GM21447 (cell line): Measurements from ENCODE around the gene C1QL4.
"Not testable (repeated sequence)": the region's sequence is repeated elsewhere in the genome, so short reads cannot be mapped to it uniquely, and the experiment has no call there.

Experiments
- ATAC-seq: cut with Tn5 transposase; IDR thresholded peaks from one replicate; pipeline ENCODE4 v1.9.1; 2021; ENCODE audit not compliant: unreplicated experiment

Gene C1QL4

GRCh38 chr12:49334681-49335080 is 2.3 kb downstream of the C1QL4 start:
- ATAC-seq: no peak

DNA sequence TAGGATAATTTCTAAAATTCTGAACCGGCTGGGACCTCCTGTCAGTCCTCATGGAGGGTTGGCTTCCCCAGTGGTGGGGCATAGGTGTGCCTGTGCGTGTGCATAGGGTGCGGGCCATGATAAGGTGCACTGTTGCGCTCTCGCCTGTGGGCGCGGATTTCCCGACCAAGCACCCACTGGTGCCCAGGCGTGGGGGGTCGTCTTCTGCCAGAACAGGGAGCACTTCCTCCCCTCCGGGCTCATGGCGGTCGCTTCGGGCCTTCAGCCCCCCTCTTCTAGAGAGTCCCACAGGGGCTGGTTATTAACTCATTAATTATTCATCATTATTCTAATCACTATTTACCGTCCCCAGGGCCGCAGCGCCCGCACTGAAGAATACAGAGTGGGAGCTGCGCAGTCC is 2.8 kb downstream of the C1QL4 start:
- ATAC-seq: no peak

DNA sequence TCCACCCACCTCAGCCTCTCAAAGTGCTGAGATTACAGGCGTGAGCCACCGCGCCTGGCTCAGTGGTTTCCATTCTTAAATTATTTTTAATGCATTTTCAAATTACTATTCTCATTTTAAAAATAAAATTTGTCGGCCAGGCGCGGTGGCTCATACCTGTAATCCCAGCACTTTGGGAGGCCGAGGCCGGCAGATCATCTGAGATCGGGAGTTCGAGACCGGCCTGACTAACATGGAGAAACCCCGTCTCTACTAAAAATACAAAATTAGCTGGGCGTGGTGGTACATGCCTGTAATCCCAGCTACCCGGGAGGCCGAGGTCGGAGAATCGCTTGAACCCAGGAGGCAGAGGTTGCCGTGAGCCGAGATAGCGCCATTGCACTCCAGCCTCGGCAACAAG is 3.2 kb downstream of the C1QL4 start:
- ATAC-seq: not testable (repeated sequence)

GRCh38 chr12:49332891-49333371 is 4.1 kb downstream of the C1QL4 start:
- no peak for ATAC-seq

DNA sequence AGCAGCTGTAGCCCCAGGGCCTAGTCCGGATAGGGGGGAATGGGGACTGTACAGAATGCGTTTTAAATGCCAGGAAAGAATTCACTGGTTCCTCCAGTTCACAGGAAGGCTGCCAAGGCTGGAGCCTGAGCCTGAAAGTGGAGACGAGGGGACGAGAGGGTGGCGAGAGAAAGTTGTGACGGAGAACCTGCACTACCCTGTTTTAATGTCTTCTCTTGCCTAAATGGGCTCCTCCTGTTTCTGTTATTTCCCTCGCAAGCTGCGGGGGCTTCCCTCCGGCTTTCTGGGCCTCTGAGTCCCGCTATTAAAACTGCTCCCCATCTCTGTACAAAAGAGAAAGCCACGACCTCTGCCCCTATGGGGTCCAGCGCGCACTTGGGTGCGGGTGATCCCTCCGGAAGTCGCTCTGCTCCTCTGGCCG is 4.5 kb downstream of the C1QL4 start:
- ATAC-seq: no peak

DNA sequence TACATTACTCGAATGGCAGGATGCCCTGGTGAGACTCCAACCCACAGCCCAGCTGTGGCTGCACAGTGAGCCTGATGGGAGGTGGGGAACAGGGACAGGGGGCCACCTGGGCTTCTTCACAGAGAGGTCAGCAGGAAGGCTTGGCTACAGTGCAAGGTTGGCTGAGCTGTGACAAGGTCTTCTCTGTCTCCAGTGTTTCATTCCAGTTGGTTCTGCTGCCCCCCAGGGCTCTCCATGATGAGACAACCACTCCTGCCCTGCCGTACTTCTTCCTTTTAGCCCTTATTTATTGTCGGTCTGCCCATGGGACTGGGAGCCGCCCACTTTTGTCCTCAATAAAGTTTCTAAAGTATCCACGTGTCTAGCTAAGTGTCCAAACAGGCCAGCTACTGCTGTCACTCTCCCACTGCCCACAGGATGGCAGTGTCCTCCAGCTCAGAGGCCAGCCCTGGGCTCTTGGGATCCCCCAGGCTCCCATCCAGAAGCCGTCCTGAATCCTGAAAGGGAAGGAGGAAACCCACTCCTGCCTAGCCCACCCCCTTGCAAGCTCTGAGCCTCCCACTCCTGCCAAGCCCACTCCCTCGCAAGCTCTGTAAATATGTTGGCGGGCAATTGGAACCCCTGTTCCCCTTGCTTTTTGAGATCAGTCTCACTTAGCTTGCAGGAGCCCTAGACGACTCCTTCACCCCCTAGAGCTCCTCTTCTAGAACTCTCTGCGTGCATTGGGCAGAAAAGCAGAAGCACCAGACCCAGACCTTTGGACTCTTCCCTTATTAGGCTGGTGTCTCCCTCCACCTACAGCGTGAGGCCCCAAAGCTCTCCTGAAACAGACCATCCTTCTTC is 5.4 kb downstream of the C1QL4 start:
- ATAC-seq: no peak

- ATAC-seq: no peak
Measured at GRCh38 chr12:49330631-49331379, 6.2 kb downstream of the C1QL4 start.

- no peak for ATAC-seq
Measured at GRCh38 chr12:49330032-49330619, 6.9 kb downstream of the C1QL4 start.

- ATAC-seq: no peak
Measured at GRCh38 chr12:49328816-49329215, 8.2 kb downstream of the C1QL4 start.

GRCh38 chr12:49327887-49328286 is 9.1 kb downstream of the C1QL4 start:
- no peak for ATAC-seq

DNA sequence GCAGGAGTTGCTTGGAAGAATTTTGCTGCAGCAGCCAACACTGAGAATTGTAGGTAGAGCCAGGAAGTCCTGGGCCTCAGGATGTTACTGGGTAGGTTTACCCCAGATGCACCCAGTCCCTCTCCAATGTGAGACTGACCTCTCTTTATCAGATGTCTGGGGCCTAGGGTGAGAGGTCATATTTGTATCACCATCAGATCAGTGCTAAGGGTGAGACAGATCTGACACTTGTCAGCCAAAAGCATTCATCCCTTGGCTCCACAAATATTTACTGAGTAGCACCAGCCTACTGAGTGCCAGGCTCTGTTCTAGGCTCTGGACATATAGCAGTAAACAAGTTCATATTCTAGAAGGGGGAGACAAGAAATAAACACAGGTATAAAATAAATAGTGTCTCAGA is 9.6 kb downstream of the C1QL4 start:
- no peak for ATAC-seq

GRCh38 chr12:49325606-49326005 is 11.4 kb downstream of the C1QL4 start:
- no peak for ATAC-seq

- no peak for ATAC-seq
Measured at GRCh38 chr12:49323524-49324097, 13.4 kb downstream of the C1QL4 start.

DNA sequence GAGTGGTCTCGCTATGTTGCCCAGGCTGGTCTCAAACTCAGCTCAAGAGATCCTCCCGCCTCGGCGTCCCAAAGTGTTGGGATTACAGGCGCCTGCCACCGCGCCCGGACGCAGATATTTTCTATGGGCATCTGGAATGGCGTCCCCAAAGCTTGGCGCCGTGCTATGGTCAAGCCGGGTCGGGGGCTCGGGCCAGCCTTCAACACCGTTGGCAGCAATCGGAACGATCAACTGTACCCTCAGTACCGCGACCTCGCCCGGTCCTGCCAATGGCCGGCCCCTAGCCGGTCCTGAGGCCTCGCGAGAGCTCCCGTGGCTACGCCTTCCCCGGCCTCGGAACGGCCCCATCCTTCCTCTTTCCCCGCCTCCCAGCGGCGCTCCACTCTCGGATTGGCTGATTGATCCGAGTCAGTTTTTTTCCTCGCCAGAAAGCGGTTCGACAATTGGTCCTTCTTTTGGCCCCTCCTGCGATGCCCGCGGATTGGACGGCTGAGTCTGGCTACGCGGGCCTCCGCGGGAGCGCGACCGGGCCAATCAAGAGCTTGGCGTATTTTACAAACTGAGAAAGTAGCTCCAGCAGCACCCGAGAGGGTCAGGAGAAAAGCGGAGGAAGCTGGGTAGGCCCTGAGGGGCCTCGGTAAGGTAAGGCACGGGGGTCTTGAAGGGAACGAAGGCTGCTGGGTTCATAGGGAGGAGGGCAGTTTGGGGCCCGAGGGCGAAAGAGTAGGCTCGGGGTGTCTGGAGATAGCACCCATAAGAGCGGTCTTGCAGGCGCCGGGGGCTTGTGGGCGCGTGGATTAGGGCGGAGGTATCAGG is 14.1 kb downstream of the C1QL4 start, which contains the start of gene TROAP:
TSS of gene TROAP (plus strand) at position 548 of the 816 bp plus-strand sequence. CDS start 354 bp downstream, outside the sequence.
- ATAC-seq: peak; percentile 98

GRCh38 chr12:49322367-49322707 is 14.7 kb downstream of the C1QL4 start:
- no peak for ATAC-seq

- not testable (repeated sequence) for ATAC-seq
Measured at GRCh38 chr12:49320411-49321103, 16.4 kb downstream of the C1QL4 start.

DNA sequence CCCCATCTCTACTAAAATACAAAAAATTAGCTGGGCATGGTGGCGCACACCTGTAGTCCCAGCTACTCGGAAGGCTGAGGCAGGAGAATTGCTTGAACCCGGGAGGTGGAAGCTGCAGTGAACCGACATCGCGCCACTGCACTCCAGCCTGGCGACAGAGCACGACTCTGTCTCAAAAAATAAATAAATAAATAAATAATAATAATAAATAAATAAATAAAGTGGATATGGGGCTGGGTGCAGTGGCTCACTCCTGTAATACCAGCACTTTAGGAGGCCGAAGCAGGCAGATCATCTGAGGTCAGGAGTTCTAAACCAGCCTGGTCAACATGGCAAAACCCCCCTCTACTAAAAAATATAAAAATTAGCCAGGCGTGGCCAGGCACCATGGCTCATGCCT is 19.9 kb downstream of the C1QL4 start:
- not testable (repeated sequence) for ATAC-seq

GRCh38 chr12:49314811-49315210 is 22.2 kb downstream of the C1QL4 start:
- ATAC-seq: no peak

- ATAC-seq: not testable (repeated sequence)
Measured at GRCh38 chr12:49310451-49311000, 26.5 kb downstream of the C1QL4 start.

GRCh38 chr12:49309386-49309785 is 27.6 kb downstream of the C1QL4 start:
- no peak for ATAC-seq
